ENCODE results near the gene PLA2G4E. TPM values are rescaled to one million over a fixed set of nuclear protein-coding genes. Genes with fewer than 3 reads are reported as not detected.

PLA2G4E gene
- polyA plus RNA-seq, 1 donor (not counting 4 experiments of a cell fraction or from before 2014, with no cell fraction given): 3.5 TPM

DNA sequence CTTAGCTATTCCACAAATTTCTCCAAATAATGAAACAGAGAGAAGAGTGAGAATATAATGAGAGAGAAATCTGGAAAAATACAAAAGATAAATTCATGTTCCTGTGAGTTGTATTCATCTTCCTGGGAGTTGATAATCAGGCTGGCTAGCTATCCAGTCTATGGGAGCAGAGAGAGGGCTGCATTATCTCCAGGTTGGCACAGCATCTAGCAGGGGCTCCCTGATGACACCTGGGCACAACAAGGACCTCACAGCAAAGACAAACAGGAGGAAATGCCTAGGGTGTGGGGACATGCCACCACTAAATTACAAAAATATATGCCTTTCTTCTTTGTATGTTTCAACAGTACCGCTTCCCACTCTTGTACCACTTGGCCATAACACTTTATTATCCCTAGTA is 50.4 kb downstream of the PLA2G4E start:
- Histone ChIP-seq H3K27me3 (ENCODE audit: control insufficient read depth, extremely low read depth, insufficient read depth, low read length) (no peaks in the 10 kb centered on the region), H3K9ac (ENCODE audit: control insufficient read depth, extremely low read depth, insufficient read depth, low read length) (no peak overlapping the region), H3K79me2 (ENCODE audit: control insufficient read depth, insufficient read depth, low read length) (peaks cover 68% of the 10 kb centered on the region), H3K9me1 (ENCODE audit: control insufficient read depth, extremely low read depth, insufficient read depth, low read length) (no peaks in the 10 kb centered on the region), H3K4me3 (ENCODE audit: control insufficient read depth in 2 of 3, extremely low read depth in 1 of 3, insufficient read depth in 2 of 3, low read depth in 1 of 3, low read length in 3 of 3) (peak overlapping the region in 2 of 3 experiments; percentile 95 to 98), H4K20me1 (ENCODE audit: control insufficient read depth, extremely low read depth, insufficient read depth, low read length) (peaks cover 11% of the 10 kb centered on the region), H3K36me3 (ENCODE audit: control insufficient read depth in 2 of 2, extremely low read depth in 1 of 2, insufficient read depth in 2 of 2, low read length in 2 of 2) (peaks cover 5 to 13% of the 10 kb centered on the region in 2 experiments), H2AFZ (ENCODE audit: control insufficient read depth, low read length) (no peak overlapping the region), H3K4me2 (ENCODE audit: control insufficient read depth, extremely low read depth, insufficient read depth, low read depth, low read length) (peak overlapping the region; percentile 97), H3K4me1 (ENCODE audit: control insufficient read depth, extremely low read depth, insufficient read depth, low read length) (peaks cover 23% of the 10 kb centered on the region), H3K9me3 (ENCODE audit: control insufficient read depth, low read depth, low read length) (no peaks in the 10 kb centered on the region), H3K27ac (ENCODE audit: control insufficient read depth, insufficient read depth, low read length) (no peak overlapping the region)
- dilution Hi-C loops (cut with MboI; ENCODE audit: extremely low pct_ligation_motif_present, low sequenced_read_pairs): no loop called here
- FAIRE-seq (no peak), DNase-seq (ENCODE audit: low read depth, low spot score) (no peak)
- TF ChIP-seq, protein P1, sequence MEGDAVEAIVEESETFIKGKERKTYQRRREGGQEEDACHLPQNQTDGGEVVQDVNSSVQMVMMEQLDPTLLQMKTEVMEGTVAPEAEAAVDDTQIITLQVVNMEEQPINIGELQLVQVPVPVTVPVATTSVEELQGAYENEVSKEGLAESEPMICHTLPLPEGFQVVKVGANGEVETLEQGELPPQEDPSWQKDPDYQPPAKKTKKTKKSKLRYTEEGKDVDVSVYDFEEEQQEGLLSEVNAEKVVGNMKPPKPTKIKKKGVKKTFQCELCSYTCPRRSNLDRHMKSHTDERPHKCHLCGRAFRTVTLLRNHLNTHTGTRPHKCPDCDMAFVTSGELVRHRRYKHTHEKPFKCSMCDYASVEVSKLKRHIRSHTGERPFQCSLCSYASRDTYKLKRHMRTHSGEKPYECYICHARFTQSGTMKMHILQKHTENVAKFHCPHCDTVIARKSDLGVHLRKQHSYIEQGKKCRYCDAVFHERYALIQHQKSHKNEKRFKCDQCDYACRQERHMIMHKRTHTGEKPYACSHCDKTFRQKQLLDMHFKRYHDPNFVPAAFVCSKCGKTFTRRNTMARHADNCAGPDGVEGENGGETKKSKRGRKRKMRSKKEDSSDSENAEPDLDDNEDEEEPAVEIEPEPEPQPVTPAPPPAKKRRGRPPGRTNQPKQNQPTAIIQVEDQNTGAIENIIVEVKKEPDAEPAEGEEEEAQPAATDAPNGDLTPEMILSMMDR (optimal IDR thresholded peaks at IDR 0.05 in 1 of 3, IDR thresholded peaks at IDR 0.05 in 1 of 3, conservative IDR thresholded peaks at IDR 0.05 in 1 of 3; ENCODE audit: extremely low read depth in 1 of 3, insufficient read depth in 2 of 3, low read length in 3 of 3): no peak
- TF ChIP-seq EZH2 (IDR thresholded peaks at IDR 0.05; ENCODE audit: low read length): no peak

DNA sequence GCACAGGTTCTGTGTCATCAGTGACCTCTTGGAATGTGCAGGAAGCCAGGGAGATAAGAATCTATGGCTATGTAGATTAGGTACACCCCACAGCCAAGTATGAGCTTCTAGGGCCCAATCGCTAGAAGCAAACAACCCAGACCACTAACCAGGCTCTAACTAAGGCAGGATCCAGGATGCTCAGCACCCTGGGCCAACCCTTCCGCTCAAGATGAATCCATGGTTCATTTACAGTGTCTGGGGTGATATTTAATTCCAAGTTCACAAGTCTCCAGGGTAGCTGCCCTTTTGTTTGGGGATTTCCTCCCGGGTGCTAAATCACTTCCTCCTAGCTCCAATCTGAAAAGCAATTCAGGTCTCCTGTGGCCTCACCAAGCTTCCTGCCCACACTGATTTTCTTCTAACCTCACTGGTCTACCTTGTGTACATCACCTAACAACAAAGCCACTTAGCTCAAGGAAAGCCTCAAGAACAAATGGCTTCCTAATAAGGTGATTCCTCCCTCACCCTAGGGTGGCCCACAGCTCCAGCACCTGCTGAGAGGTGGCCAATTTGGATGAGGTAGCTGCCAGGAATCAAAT is 50.9 kb downstream of the PLA2G4E start:
- no peak for FAIRE-seq
- dilution Hi-C loops (cut with MboI; ENCODE audit: extremely low pct_ligation_motif_present, low sequenced_read_pairs): no loop called here
- Histone ChIP-seq H3K27me3 (ENCODE audit: control insufficient read depth, extremely low read depth, insufficient read depth, low read length) (no peaks in the 10 kb centered on the region), H3K36me3 (ENCODE audit: control insufficient read depth in 2 of 2, extremely low read depth in 1 of 2, insufficient read depth in 2 of 2, low read length in 2 of 2) (peaks cover 5 to 13% of the 10 kb centered on the region in 2 experiments), H3K79me2 (ENCODE audit: control insufficient read depth, insufficient read depth, low read length) (peaks cover 73% of the 10 kb centered on the region), H3K4me2 (ENCODE audit: control insufficient read depth, extremely low read depth, insufficient read depth, low read depth, low read length) (peak overlapping the region; percentile 97), H3K4me3 (ENCODE audit: control insufficient read depth in 2 of 3, extremely low read depth in 1 of 3, insufficient read depth in 2 of 3, low read depth in 1 of 3, low read length in 3 of 3) (peak overlapping the region in 2 of 3 experiments; percentile 34 to 95), H3K9me3 (ENCODE audit: control insufficient read depth, low read depth, low read length) (no peaks in the 10 kb centered on the region), H3K9ac (ENCODE audit: control insufficient read depth, extremely low read depth, insufficient read depth, low read length) (no peak overlapping the region), H3K9me1 (ENCODE audit: control insufficient read depth, extremely low read depth, insufficient read depth, low read length) (no peaks in the 10 kb centered on the region), H3K27ac (ENCODE audit: control insufficient read depth, insufficient read depth, low read length) (no peak overlapping the region), H4K20me1 (ENCODE audit: control insufficient read depth, extremely low read depth, insufficient read depth, low read length) (peaks cover 11% of the 10 kb centered on the region), H3K4me1 (ENCODE audit: control insufficient read depth, extremely low read depth, insufficient read depth, low read length) (peaks cover 23% of the 10 kb centered on the region), H2AFZ (ENCODE audit: control insufficient read depth, low read length) (no peak overlapping the region)
- no peak for TF ChIP-seq EZH2 (IDR thresholded peaks at IDR 0.05; ENCODE audit: low read length)
- TF ChIP-seq, protein P1 (optimal IDR thresholded peaks at IDR 0.05 in 1 of 3, IDR thresholded peaks at IDR 0.05 in 1 of 3, conservative IDR thresholded peaks at IDR 0.05 in 1 of 3; ENCODE audit: extremely low read depth in 1 of 3, insufficient read depth in 2 of 3, low read length in 3 of 3): no peak
- DNase-seq (ENCODE audit: low read depth, low spot score): no peak

Measured in keratinocyte (primary cell).